Measurements from ENCODE around the gene CLEC18C.
A peak's percentile ranks its signal among the peaks of the same experiment; 100 is the strongest.

The CLEC18C gene

DNA sequence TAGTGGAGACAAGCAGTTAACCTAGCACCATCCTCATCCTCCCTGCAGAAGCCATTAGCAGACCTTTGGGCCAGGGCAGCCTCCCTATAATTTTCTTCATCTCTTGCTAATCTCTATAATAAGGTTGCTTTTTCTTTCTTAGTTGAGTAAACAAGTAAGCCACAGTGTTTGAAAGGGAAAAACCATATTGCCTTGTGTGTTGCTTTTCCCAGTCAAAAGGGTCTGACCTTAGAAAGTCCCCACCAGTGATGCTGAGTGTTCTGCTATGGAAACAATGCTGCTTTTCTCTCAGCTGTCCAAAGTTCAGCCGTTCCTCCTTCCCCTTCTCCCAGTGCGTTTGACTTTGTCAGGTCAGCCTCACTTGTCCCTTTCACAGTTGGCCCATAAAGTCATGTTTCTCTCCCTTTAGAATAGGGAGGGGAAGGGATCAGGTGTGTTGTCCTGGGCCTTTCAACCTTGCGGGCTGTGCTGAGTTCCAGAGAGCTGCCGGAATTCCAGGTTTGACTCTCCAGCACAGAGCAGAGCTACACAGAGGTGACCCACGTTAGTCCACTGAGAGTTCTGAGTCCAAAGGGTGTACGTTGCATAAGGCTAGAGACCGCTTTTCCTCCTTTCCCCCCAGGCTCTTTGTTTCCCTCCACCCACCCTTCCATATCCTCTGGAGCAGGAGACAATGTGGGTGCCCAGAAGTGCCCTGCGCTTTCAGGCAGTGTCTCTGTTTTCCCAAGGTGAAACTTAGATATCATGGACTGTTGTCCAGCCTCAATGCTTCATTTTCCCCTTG, 15.9 kb upstream of the CLEC18C start:
- peaks cover 58% of the 10 kb centered on the region for H3K36me3 ChIP-seq
- no peaks in the 10 kb centered on the region for H3K9me3 ChIP-seq

DNA sequence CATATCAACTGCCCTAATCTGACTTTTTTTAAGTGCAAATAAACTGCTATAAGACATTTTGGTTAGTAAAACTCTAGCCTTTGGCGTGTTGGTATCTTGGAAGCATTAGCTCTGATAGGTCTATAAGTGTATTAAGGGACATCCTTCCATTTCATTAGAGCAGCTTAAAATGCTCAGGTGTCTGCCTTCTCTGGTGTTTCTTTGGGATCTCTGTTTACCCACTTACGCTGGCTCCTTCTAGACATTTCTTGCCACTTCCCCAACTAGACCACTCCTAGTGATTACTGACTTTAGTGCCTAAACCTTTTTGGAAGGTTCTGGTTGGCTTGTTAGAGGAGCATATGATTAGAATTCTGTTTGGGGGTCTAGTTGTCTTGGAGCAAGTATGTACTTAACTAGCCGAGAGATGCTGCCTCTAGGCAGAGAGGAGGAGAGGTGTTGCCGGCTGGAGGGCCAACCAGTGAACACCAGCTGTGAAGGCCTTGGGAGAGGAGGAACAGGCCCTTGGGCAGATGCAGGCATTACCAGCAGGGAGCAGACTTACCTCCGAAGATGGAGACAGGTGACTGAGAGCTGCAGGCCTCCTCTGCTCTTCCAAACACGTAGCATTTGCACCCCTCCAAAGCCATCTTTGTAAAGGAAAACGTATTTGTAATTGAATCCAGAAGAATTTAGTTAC, 15.2 kb upstream of the CLEC18C start:
- DNase-seq, result no peak
- Histone ChIP-seq H3K4me1 (no peaks in the 10 kb centered on the region), H3K4me3 (ENCODE audit: low read depth, low read length) (no peak overlapping the region), H3K9me3 (no peaks in the 10 kb centered on the region), H3K36me3 (peaks cover 52% of the 10 kb centered on the region), H3K27me3 (no peaks in the 10 kb centered on the region)
- TF ChIP-seq, protein P1, sequence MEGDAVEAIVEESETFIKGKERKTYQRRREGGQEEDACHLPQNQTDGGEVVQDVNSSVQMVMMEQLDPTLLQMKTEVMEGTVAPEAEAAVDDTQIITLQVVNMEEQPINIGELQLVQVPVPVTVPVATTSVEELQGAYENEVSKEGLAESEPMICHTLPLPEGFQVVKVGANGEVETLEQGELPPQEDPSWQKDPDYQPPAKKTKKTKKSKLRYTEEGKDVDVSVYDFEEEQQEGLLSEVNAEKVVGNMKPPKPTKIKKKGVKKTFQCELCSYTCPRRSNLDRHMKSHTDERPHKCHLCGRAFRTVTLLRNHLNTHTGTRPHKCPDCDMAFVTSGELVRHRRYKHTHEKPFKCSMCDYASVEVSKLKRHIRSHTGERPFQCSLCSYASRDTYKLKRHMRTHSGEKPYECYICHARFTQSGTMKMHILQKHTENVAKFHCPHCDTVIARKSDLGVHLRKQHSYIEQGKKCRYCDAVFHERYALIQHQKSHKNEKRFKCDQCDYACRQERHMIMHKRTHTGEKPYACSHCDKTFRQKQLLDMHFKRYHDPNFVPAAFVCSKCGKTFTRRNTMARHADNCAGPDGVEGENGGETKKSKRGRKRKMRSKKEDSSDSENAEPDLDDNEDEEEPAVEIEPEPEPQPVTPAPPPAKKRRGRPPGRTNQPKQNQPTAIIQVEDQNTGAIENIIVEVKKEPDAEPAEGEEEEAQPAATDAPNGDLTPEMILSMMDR (IDR thresholded peaks at IDR 0.05; ENCODE audit: low read depth, low read length), result peak; percentile 11; the same call in 1 of the 2 replicates

More for the DNA sequence above, 15.9 kb upstream of the CLEC18C start:
- Histone ChIP-seq H3K4me1 (no peaks in the 10 kb centered on the region), H3K27me3 (no peaks in the 10 kb centered on the region), H3K4me3 (ENCODE audit: low read depth, low read length) (no peak overlapping the region)
- TF ChIP-seq, protein P1 (IDR thresholded peaks at IDR 0.05; ENCODE audit: low read depth, low read length), result no peak
- DNase-seq, result no peak

DNA sequence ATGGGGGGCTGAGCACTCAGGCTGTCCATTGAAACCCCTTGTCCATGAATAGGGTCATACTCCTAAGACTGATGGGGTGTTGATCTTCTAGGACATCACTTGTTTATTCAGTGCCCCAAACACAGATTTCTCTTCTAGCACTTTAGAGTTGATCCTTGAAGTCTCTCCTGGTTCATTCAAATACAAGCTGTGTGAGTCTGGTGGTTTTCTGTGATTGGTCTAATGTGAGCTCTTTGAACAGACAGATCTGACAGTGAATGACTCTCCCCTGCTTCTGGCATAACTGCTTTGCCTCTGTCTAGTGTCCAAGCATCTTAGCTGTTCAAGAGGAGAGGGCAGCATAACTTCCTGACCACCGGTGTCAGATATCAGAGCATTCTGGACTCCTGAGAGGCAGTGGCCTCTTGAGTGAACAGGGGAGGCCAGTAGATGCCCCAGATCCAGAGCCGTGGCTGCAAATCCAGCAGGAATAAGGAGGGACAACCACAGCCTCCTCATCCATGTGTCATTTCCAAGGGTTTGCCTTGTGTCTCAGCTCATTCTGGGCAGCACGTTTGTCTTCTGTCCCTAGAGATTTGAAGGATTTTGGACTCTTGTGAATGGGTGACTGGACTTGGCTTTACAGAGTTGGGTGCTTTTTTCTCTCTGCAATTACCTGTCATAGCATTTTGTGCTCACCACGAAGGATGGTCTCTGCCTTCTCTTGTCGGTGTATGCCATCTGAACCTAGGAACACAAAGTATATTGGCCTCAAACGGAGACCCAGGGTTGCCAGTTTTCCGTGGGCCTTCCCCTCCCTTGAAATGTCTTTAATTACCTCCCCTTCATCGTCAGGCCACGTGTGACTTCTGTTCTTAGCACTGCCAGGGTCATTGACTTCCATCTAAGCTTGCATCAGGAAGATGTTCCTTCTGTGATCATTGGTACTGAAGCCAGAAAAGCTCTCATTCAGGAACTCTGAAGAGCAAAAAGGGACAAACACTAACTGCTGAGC, 13.9 kb upstream of the CLEC18C start:
- no peak for DNase-seq
- Histone ChIP-seq H3K9me3 (no peaks in the 10 kb centered on the region), H3K4me3 (ENCODE audit: low read depth, low read length) (no peak overlapping the region), H3K4me1 (no peaks in the 10 kb centered on the region), H3K27me3 (no peaks in the 10 kb centered on the region), H3K36me3 (peaks cover 42% of the 10 kb centered on the region)
- TF ChIP-seq, protein P1 (IDR thresholded peaks at IDR 0.05; ENCODE audit: low read depth, low read length), result no peak

DNA sequence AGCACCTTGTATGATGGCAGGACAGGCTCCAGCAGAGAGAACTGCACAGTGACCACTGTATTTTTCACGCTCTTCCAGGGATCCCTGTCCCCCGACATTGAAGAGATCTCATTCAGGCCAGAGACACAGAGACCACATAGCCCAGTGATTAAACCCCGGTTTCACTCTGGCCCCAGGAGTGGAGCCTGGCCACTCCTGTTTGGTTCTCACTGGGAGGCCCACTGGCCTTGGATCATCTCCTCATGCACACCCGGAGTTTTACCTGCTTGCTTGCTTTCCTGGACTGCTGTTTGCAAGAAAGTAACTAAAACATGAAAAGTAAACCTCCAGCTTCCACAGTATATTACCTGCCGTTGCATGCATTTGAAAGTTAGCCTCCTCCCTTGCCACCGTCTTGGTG, 13.2 kb upstream of the CLEC18C start:
- Histone ChIP-seq H3K27me3 (no peaks in the 10 kb centered on the region), H3K36me3 (peaks cover 42% of the 10 kb centered on the region), H3K4me3 (ENCODE audit: low read depth, low read length) (no peak overlapping the region), H3K9me3 (no peaks in the 10 kb centered on the region), H3K4me1 (no peaks in the 10 kb centered on the region)
- TF ChIP-seq, protein P1 (IDR thresholded peaks at IDR 0.05; ENCODE audit: low read depth, low read length), result no peak
- no peak for DNase-seq

DNA sequence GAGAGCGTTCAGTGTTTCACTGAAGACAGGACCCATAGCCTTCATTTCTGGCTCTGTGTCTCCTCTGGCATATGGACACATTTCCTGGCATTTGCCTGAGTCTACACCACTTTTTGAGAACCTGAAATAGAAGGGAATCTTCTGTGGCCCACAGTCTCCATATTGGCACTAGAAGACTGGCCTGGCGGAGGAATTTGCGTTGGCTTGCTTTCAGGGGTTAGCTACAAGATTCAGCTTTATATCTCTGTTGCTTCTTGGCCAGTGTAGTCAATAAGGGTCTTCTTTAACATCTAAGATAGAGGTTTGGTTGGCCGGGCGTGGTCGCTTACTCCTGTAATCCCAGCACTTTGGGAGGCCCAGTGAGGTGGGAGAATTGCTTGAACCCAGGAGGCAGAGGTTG, 12.8 kb upstream of the CLEC18C start:
- no peaks in the 10 kb centered on the region for H3K9me3 ChIP-seq
- TF ChIP-seq, protein P1 (IDR thresholded peaks at IDR 0.05; ENCODE audit: low read depth, low read length), result no peak
- DNase-seq, result no peak
- H3K4me3 ChIP-seq (ENCODE audit: low read depth, low read length), result no peak overlapping the region
- no peaks in the 10 kb centered on the region for H3K27me3 ChIP-seq
- H3K36me3 ChIP-seq, result peaks cover 42% of the 10 kb centered on the region
- H3K4me1 ChIP-seq, result no peaks in the 10 kb centered on the region

Measured in BE2C (cell line).